GM15510 (cell line): Measurements from ENCODE around the gene TLR10.

Source experiments
- POLR2A ChIP-seq: IDR thresholded peaks from 3 replicates; pipeline ENCODE4 v1.6.1; 2011; ENCODE audit warnings: borderline replicate concordance; ENCODE audit not compliant: insufficient read length; ENCODE audit errors: extremely low read depth

TLR10 gene

GRCh38 chr4:38783109-38783460, 295 bp upstream of the TLR10 start:
- no peak for TF ChIP-seq POLR2A

DNA sequence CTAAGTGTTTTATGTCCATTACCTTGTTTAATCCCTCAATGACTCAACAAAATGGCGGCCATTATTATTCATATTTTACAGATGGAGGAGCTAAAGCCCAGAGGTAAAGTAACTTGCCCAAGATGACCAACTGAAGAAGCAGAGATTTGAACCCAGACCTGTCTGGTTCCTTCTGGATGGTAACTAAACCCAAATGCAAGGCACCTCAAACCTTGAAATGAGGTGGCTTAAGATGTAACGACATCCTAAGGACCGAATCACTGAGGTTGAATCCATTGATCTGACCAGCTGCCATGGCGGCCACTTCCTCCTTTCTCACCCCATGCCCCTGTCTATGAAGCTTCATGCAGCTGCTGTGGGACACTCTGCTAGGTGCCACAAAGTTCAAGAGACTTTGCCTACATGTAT, 932 bp downstream of the TLR10 start:
- TF ChIP-seq POLR2A, result peak; percentile 20

DNA sequence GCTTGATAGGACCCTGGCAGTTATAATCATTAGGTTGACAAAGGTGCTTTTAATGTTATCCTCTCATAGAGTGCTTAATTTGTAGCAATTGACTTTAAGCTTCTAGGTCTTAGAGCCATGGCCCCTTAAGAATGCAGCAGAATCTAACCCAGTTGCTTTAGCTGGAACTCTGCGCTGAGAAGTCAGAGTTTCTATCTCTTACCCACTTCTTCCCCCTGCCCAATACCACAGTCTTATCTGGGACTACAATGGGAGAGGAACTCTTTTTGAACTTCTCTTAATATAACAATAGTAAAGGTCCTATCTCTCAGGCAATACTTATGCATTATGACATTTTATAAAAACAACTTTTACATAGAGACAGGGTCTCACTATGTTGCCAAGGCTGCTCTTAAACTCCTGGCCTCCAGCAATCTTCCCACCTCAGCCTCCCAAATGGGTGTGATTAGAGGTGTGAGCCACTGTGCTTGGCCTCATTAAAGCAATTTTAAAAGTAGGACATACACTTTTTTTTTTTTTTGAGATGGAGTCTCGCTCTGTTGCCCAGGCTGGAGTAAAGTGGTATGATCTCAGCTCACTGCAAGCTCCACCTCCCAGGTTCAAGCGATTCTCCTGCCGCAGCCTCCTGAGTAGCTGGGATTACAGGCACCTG, 1.8 kb downstream of the TLR10 start:
- TF ChIP-seq POLR2A, result no peak

DNA sequence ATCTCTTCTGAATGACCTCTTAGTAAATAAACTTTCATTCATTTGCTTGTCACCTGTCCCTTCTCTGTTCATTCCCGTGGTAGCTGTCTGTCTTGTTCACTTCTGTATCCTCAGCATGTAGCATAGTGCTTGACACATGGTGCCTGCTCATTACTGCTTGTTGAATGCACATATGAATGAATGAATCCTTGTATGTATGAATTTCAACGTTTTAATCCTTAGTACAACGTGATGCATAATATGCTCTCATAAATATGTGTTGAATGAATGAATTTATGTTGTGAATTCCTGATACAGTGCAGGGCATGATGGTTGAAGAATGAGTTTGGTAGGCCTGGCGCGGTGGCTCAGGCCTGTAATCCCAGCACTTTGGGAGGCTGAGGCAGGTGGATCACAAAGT, 3.0 kb downstream of the TLR10 start:
- TF ChIP-seq POLR2A, result no peak

DNA sequence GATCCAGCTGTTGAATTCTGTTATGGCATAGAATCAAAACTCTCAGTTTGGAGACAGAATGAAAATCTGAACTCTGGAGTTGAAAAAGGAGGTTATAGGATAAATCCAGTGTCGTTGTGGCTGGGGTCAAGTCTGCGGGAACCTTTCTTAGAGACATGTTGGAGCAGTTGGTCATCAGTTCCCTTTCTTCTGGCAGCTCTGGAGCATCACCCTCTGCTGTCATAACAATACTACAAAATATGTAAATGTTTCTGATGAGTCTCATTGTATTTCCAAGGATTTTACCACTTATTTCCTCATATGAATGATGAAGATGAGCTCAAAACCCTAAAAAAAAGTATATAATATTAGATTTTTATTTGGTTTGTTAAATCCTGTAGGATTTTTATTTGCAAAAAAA, 7.5 kb downstream of the TLR10 start:
- TF ChIP-seq POLR2A, result no peak

DNA sequence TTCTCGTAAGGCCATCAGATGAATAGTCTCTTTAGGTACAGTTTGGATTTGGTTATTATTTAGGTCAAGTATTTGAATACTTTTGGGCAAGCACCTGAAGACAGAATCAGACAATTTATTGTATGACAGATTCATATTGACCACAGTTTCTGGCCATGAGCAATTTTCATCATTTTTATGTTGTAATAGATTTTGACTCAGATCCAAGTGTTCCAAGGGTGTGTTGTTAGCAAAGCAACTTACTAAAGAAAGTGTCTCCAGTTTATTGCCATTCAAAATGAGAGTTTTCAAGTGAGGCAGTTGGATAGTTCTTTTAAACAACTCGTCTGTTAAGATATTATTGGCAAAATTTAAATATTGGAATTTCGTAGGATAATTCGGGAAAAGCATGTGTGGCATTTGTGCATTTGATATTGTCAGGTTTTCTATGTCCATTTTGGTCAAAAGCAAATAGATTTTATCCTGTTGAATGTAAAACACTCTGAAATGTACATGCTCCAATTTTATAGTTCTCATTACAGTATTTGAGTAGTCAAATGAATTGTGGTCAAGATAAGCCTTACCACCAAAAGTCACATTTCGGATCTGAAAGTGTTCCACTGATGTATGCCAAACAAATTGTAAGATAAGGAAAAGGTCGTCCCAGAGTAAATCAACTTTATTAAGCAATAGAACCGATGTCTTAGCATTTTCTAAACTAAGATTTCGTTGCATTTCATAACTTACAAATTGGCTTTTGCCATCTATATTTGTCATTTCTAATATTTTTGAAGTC, 8.4 kb downstream of the TLR10 start:
- no peak for TF ChIP-seq POLR2A

- TF ChIP-seq POLR2A, result no peak
Observed at GRCh38 chr4:38769857-38770256, 12.9 kb downstream of the TLR10 start.

DNA sequence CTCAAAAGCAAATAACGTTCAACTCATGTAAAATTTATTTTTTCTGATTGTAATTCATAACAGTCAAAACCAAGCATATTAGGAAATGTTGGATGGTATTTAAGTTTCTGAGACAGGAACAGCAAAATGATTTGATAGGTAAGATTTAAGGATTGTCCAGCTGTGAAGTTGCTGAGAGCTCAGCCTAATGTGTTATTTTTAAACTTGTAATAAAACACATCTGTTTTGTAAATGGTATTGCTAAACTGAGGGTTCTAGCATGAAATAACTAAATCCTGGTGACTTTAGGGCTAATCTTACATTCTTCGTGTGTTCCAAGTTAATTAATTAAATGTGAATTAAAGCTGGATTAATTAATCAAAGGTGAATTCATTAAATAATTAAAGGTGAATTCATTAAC, 13.3 kb downstream of the TLR10 start:
- no peak for TF ChIP-seq POLR2A

DNA sequence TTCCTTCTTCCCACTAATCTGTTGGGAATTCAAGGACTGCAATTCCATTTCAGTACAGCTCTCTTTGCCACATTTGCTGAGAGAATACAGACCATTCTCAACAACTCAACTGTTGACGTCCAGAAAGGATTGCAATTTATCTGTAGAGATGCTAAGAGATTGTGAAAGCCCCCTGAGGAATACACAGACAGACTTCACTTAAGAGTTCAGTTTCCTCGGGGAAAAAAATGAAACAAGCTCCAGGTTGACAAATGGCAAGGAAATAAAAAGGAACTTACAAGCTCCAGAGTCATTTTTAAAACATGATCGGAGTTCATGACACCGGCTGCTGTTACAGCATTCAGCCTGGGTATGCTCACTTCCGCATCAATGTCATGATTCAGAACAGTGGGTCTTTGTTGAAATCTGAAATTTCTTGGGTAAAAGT, 13.8 kb downstream of the TLR10 start:
- TF ChIP-seq POLR2A, result no peak

DNA sequence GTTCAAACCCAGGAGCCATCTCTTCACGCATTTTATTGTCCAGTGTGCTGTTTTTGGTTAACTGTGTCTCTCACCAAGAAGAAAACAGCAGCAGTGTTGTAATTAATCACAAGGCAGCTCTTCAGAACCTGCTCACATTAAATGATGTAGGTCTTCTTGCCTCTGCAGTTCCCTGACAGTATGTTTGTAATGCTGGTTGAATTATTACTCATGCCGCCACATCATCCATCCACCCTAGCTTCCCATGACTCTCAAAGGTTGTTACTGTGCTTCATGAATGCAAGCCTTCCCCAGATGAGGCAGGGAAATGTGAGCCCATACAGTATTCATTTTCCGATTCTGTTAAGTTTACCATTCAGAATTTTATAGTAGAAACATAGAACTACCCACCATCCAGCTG, 17.4 kb downstream of the TLR10 start:
- no peak for TF ChIP-seq POLR2A

GRCh38 chr4:38764277-38764676, 18.5 kb downstream of the TLR10 start:
- no peak for TF ChIP-seq POLR2A

DNA sequence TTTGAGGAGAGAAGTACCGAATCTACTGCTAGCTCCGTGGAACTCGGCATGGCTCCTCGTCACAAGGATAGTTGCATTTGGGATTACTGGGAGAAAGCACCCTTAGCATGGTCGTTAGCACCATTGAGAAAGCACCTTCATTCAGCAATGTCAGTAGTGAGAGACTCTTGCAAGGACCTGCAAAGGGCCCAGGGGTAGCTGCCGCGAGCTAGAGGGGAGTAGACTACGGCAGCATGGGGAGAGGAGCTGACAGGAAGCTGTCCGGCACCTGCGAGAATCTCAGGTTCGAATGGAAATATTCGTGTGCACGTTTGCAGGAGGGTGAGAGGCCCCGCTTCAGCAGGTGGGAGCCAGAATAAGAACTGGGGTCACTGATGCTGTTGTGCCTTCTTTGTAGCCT, 20.2 kb downstream of the TLR10 start:
- TF ChIP-seq POLR2A, result peak; percentile 47

DNA sequence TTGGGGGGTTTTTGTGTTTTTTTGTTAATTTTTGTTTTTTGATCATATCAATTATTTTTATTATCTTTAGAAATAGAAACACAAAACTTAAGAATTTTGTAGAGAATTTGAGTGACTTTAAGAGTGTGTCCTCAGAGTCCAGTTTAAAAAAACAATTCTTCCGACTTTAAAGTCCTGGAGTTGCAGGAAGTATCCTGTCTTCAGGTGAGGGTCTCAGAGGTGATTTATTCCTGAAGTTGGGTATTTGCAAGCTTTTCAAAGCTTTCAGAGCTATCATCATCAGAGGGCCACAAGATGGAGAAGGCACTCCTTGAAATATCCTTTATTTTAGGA, 23.0 kb downstream of the TLR10 start:
- no peak for TF ChIP-seq POLR2A

GRCh38 chr4:38759113-38759789, 23.5 kb downstream of the TLR10 start:
- no peak for TF ChIP-seq POLR2A

DNA sequence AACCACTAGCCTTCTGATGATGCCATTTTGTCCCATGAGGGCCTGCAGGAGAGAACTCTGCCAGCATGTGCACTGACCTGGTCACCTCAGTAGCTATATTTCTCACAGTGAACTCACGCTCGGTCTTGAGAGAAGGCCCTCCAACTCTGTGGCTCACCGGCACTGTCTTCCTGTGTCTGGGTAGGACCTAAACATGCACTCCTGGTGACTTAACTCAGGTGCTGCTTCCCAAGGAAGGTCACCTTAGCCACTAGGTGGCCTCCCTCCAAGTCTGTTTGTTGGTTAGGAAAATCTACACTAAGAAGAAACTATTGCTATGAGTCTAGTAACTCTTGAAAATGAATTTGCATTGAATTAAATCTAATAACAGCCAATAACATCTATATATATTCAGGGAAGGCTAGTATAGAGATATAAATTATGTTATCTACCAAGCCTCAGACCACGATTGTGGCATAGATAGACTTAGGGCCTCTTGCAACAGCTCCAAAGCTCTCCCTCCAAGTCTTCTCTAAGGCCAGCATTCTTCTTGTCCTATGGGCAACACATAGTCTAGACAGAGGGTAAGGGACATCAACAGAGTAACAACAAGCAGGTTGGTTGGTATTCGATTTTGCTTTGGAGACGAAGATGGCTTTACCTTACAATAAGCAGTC, 24.7 kb downstream of the TLR10 start:
- TF ChIP-seq POLR2A, result no peak
